Stimulated activated CD4-positive, alpha-beta T cell treated with anti-CD3 and anti-CD28 coated beads, Interleukin-1b, Interleukin-23, amount 100 ng/mL, for 4 hours (primary cell): ENCODE measurements around the gene ID3.

Experiments used
- DNase-seq, 2 donors: peaks; one replicate each; pipeline ENCODE4 v3.0.0-alpha.2; 2020; ENCODE audit warnings: low read depth in 2 of 2

ID3 gene

GRCh38 chr1:23559136-23559984 lies at the start of gene ID3:
TSS of gene ID3 (minus strand) at chr1:23559501. CDS start at chr1:23559426, 75 bp downstream.
- peak; percentile 79 to 84 for DNase-seq

- DNase-seq = no peak
These were observed 48.6 kb upstream of the ID3 start for GRCh38 chr1:23607944-23608343.

- DNase-seq = no peak
These were observed 42.9 kb upstream of the ID3 start for GRCh38 chr1:23601968-23602876.

GRCh38 chr1:23601135-23601967 lies 42.0 kb upstream of the ID3 start:
- DNase-seq = no peak

- DNase-seq = no peak
These were observed 41.0 kb upstream of the ID3 start for GRCh38 chr1:23600283-23600682.

GRCh38 chr1:23599125-23599524 lies 39.8 kb upstream of the ID3 start:
- DNase-seq = no peak

GRCh38 chr1:23598424-23598823 lies 39.1 kb upstream of the ID3 start:
- no peak for DNase-seq

GRCh38 chr1:23597635-23598388 lies 38.5 kb upstream of the ID3 start:
- no peak for DNase-seq

- DNase-seq = no peak
These were observed 37.4 kb upstream of the ID3 start for GRCh38 chr1:23596382-23597358.

GRCh38 chr1:23594927-23595353 lies 35.6 kb upstream of the ID3 start:
- DNase-seq = no peak

- DNase-seq = no peak
These were observed 35.0 kb upstream of the ID3 start for GRCh38 chr1:23594149-23594907.

- DNase-seq = no peak
These were observed 34.4 kb upstream of the ID3 start for GRCh38 chr1:23593556-23594148.

GRCh38 chr1:23593042-23593521 lies 33.8 kb upstream of the ID3 start:
- no peak for DNase-seq

- no peak for DNase-seq
These were observed 33.0 kb upstream of the ID3 start for GRCh38 chr1:23592209-23592892.

- DNase-seq = no peak
These were observed 32.3 kb upstream of the ID3 start for GRCh38 chr1:23591460-23592208.

- DNase-seq = no peak
These were observed 30.9 kb upstream of the ID3 start for GRCh38 chr1:23590058-23590783.
